Measurements from ENCODE around the gene MCF2L.

The MCF2L gene

GRCh38 chr13:112997188-112998130 lies 28.4 kb downstream of the MCF2L start:
- no peak for DNase-seq (ENCODE audit: low read depth, low spot score)

DNA sequence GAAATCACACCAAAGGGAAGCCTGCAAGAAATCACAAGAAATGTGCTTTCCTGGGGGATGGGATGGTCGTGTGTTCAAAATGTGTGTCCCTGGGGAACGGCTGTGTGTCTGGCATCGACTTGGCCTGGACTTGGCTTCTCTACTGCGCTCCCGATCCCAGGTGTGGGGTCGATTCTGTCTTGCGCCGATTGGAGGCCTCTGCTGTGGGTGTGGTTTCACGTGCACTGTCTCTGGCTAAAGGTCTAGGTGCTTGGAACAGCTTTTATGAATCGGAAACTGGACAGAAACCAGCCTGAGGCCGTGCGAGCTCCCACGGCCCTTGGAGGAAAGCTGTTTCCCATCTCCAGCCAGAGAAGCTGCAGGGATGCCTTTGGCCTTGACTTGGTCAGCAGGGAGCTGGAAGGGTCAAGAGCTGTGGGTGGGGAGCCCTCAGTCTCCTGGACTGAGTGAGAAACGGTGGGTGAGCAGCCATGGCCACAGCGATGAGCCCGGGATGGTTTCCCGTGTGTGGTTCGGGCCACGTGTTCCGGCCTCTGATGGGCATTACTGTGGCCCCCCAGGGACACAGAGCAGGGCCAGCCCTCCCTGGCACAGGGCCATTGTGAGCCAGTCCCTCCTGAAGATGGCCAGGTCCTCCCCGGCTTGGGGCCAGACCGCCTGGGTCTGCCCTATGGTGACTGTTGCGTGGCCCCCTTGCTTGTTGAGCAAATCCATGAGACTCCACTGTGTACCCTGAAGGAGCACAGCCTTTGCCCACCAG lies 29.7 kb downstream of the MCF2L start:
- DNase-seq (ENCODE audit: low read depth, low spot score), result no peak

DNA sequence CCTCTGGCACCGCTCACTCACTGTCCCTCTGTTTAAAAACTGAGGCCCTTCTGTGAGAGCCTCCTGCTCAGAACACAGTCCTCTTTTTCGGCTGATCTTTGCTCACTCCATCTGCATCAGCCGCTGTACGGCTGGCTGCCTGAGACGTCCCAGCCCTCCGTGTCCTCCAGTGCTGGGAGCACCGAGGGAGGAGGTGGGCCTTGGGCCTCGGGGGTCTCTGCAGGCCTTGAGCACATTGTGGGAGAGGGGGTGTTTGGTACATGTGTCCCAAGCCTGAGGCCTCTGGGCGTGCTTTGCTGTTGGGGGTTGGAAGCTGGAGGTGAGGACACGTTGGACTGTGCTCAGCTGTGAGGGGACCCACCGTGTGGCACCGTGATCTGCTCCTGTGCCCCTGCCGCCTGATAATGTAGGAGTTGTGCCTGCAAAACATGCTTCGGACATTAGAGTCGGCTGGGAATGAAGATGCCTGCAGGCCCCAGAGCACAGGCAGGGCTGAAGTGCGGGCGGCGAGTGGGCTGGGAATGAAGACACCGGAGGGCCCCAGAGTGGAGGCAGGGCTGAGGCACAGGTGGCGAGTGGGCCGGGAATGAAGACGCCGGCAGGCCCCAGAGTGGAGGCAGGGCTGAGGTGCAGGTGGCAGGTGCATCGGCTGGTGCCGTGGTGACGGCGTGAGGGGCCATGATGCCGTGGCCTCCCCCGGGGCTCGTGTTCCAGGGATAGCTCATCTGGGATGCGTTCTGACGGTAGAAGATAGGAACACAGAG lies 30.6 kb downstream of the MCF2L start:
- no peak for DNase-seq (ENCODE audit: low read depth, low spot score)

GRCh38 chr13:113000575-113000974 lies 31.6 kb downstream of the MCF2L start:
- no peak for DNase-seq (ENCODE audit: low read depth, low spot score)

DNA sequence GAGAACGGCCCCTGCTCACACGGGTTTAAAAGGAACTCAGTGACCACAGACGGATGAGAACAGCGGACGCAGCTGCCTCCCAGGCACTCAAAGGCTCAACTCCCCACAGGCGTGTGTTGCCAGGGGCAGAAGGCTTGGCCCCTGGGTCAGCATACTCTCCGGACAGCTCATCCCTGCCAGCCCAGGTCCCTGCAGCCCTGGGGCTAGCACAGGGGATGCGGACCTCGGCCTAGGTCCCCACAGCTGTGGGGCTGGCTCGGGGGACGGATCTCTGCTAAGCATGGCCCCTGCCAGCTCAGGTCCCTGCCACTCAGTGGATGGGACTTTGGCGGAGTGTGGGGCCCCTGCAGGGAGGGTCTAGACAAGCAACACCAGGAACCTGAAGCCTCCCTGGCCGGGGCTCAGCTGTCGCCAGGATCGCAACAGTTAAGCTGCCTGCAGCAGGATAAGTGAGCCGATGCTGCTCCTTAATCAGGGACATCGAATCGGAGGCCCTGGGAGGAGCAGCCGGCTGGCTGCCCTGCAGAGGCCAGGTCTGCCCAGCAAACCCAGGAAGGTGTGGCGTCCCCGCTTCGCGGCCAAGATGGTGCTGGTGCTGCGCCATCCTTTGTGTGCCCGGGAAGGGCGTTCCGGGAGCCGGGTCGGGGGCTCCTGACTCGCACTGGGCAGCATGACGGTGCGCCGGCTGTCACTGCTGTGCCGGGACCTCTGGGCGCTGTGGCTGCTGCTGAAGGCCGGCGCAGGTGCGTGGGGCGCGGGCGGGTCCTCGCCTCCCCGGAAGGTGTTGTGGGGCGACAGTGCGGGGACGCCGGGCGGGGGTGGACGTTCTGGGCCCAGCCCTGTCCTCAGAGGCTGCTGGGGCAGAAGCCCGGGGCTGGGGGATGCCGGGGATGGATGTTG lies 32.5 kb downstream of the MCF2L start:
- no peak for DNase-seq (ENCODE audit: low read depth, low spot score)

DNA sequence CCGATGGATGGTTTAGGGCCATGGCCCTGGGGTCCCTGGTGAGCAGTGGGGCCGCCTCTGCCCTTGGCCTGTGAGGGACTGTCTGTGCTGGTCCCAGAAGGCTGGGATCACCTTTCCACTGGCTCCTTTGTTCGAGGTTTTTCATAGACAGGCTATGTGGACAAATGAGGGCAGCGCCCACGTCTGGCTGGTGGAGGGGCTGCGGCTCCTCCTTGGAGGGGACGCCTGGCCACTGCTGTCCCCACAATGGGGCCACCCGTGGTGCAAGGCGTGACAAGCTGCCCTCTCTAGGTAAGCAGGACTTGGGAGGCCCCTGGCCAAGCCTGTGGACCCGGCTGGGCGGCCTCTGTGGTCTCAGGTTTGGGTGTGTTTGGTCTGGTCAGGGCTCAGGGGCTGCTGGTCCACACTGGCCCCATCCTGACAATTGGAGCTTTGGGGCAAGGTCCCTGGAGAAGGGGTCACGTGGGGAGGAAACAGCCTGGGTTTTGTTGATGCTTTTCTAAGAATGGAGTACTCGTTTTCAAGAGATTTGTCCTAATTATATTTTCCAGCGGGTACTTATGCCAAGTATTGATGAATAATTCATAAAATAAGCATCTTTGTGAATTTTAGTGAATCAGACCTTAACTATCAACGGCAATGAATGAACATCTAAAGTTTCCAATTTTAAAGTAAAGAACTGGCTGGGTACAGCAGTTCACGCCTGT lies 33.3 kb downstream of the MCF2L start:
- no peak for DNase-seq (ENCODE audit: low read depth, low spot score)

DNA sequence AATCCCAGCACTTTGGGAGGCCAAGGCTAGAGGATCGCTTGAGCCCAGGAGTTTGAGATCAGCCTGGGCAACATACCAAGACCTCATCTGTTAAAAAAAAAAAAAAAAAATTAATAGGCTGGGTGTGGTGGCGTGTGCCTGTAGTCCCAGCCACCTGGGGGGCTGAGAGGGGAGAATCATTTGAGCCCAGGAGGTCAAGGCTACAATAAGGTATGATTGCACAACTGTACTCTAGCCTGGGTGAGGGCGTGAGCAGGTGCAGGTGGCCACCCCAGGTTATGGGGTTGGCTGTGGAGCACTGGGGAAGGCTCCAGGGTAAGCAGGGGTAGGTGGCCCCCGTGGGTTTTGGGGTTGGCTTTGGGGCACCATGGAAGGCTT lies 33.9 kb downstream of the MCF2L start:
- DNase-seq (ENCODE audit: low read depth, low spot score), result no peak

- DNase-seq (ENCODE audit: low read depth, low spot score), result no peak
Observed at GRCh38 chr13:113004126-113004525, 35.1 kb downstream of the MCF2L start.

DNA sequence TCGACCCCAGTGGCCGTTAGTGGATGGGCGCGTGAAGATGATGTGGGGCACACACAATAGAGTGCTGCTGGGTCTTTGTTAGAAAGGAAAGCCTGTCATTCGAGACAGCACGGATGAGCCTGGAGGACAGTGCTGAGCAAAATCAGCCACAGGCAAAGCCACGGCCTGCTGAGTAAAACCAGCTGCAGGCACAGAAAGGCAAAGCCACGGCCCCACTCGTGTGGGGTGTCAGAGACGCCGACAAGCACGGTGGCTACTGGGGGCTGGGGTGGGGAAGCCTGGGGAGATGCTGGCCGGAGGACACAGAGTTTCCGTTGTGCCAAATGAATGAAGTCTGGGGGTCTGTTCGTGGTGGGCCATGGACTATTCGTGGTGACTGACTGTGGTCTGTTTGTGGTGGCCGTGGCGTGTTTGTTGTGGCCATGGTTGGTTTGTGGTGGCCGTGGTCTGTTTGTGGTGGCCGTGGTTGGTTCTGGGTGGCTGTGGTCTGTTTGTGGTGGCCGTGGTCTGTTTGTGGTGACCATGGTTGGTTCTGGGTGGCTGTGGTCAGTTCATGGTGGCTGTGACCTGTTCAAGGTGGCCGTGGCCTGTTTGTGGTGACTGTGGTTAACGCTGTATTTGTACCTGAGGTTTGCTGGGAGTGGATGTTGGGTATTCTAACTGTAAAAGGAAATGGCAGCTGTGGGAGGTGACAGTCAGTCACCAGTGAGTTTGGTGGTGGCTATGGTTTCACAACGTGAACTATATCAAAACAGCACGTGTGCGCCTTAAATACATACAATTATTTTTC lies 36.3 kb downstream of the MCF2L start:
- DNase-seq (ENCODE audit: low read depth, low spot score), result no peak

GRCh38 chr13:113005997-113006396 lies 37.0 kb downstream of the MCF2L start:
- no peak for DNase-seq (ENCODE audit: low read depth, low spot score)

DNA sequence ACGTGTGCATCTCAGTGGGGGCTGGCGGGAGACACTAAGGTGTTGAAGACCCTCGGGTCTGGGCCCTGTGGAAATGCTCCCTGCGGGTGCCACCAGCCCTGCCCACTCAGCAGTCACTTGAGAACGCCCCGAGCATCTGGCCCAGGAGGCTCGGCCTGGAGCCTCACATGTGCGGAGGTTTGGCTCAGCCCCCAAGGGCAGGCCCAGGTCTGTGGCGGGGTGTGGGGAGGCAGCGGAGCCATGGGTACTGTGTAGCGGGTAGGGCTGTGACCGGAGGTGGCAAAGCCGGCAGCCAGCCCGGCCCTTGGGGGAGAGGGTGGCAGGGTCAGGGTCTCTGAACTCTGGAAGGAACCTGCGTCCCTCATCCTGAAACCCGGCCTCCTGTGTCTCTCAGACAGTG lies 37.6 kb downstream of the MCF2L start:
- DNase-seq (ENCODE audit: low read depth, low spot score), result no peak

- no peak for DNase-seq (ENCODE audit: low read depth, low spot score)
Observed at GRCh38 chr13:113008851-113009250, 39.8 kb downstream of the MCF2L start.

DNA sequence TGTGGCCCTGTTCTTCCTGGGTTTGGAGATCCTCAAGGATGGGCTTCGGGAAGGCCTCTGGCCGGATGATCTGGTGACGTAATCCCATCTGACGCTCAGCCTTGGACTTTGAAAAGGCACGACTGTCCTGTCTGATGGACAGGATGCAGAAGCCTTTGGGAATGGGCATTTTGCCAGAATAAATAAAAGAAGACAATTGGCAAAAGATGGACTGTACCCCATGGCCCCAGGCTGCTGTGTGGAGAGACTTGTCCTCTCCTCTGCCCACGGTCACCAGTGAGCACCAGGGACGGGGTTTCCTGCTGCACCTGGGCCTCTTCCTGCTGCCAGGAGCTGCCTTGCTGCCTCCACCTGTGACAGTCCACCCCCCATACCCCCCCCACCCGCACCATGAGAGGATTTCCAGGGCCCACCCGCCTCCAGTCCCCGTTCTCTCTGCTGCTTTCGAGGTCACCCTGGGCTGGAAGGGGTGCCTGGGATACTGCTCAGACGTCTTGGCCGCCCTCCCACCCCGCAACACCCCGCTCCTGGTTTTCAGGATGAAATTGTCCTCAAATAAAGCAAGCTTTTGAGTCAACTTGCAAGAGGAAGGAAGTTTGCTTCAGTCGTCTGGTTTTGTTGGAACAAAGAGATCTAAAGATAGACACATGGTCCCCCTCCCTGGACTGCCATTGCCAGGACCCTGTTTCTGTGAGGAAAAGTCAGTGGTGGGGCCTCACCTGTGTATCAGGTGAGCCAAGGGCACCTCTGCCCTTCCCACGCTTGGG lies 40.9 kb downstream of the MCF2L start:
- DNase-seq (ENCODE audit: low read depth, low spot score), result no peak

GRCh38 chr13:113010510-113010865 lies 41.5 kb downstream of the MCF2L start:
- DNase-seq (ENCODE audit: low read depth, low spot score), result no peak

DNA sequence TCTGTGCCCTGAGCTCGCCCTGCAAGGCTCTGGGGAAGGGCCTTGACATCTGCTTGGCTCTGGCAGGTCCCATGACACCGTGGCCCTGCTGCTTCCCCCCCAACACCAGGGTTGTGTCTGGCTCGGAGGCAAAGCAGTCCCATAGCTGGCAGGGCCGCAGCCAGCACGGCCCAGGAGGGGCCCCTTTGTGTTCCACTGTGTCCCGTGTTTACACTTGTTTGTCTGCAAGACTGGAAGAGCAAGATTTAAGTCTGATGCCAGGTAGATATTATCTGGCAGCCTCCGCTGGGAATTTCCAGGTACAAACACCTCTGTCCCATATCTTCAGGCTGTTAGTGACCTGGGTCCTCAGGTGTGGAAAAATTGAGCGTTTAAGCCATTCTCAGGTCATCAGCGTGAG lies 44.3 kb downstream of the MCF2L start:
- DNase-seq (ENCODE audit: low read depth, low spot score), result no peak

DNA sequence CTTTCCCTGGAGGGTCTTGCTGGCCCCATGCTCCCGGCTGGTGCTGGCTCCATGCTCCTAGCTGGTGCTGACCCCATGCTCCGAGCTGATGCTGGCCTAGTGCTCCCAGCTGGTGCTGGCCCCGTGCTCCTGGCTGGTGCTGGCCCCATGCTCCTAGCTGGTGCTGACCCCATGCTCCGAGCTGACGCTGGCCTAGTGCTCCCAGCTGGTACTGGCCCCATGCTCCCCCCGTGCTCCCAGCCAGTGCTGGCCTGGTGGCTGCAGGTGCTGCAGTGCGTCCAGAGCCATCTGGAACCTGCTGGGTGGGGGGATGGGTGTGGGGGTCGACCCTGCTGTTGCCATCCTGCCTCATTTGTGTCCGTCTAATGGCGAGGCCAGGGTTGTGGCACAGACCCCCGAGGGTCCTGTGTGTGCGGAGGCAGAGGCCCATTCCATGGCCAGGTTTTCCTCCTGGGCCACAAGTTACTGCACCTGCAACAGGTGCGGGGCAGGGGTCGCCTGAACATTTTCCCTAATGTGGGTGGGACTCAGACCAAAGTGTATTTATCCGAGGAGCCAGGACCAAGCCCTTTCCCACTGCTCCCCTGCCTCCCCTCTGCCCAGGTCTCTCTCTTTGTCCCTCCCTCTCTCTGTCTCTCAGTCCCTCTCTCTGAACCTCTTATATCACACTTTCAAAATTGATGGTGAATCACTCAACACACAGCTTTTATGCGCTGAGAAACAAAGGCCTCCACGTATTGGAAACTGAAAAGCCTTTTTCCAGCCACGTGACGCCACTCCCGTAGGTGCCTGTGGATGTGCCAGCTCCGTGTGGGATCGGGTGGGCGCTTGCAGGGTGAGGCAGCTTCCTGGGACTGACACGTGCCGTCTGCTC lies 45.1 kb downstream of the MCF2L start:
- no peak for DNase-seq (ENCODE audit: low read depth, low spot score)

DNA sequence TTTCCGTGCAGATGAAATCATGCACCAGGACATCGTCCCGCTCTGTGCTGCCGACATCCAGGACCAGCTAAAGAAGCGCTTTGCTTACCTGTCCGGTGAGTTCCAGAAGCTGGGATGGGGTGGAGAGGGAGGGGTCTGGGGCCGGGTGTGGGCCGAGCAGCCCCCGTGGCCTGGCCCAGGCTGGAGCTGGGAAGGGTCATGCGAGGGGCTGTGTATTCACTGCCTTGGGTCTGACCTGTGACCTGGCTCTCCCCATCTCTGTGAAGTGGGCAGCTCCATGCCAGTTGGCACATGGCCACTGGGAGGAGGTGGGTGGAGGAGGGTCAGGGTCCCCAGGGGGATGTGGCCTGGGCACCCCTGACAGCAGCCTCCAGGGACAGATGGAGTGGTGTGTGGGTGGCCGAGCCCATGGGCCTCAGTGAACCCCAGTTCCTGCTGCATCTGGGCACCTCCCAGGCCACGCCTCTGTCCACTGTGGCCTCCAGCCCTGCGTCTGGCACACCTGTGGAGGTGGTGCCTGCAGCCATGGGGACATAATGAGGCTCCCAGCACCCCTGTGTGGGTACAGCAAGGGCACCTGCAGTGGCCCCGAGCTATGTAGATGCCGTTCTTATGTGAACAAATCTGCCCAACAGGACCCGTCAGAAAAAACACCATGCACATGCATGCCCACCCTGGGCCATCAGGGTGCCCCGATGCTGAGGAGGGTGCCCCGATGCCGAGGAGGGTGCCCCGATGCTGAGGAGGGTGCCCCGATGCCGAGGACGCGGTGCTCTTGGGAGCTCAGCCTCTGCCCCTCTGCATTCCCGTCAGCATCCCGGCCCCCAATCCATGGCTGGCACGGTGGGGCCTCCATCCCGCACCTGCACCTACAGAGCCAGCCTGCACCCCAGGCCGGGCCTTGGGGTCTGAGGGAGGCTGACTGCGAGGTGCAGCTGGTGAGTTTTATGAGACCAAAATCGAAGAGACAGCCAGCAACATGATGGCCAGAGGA lies 46.0 kb downstream of the MCF2L start:
- no peak for DNase-seq (ENCODE audit: low read depth, low spot score)

All from iPS DF 19.7 (cell line).